Measurements from ENCODE around the gene SH3PXD2B.

Gene SH3PXD2B

DNA sequence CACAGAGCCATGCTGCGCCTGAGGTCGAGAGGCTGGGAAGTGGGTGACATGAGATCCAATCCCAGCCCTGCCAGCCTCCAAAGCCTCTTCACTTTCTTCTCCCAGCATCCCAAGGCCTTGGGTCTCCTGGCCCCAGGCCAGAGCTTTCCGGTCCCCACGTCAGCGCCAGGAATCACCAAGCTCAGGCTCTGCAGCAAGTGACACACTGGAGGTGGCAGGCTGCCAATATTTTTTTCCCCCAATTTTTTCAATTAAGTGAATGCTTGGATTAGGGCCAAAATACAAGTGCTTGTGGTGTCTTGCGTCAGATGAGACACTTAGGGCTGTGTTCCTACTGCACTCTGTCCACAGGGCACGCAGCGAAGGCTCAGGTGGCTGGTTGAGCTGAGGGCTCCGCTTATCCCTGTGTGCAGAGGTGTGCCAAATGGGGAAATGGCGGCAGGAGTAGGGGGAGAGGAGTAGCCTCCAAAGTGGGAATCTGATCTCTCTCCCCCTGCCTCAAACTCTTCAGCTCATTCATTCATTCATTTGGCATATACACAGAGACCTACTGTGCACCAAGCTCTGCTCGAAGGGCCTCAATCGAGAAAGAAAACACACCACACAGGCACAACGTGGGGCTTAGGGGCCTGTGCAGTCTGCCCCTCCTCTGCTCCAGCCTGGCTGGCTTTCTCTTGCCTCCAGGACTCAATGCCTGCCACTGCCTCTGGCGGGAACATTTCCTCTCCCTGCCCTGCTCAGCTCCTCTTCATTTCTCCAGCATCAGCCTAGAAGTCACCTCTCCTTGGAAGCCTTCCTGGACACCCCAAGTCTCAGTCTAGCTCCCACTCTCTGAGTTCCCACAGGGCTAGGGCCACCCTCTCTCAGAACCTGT is 16.6 kb downstream of the SH3PXD2B start:
- DNase-seq (ENCODE audit: extremely low read depth in 1 of 2, low read depth in 1 of 2) = no peak

DNA sequence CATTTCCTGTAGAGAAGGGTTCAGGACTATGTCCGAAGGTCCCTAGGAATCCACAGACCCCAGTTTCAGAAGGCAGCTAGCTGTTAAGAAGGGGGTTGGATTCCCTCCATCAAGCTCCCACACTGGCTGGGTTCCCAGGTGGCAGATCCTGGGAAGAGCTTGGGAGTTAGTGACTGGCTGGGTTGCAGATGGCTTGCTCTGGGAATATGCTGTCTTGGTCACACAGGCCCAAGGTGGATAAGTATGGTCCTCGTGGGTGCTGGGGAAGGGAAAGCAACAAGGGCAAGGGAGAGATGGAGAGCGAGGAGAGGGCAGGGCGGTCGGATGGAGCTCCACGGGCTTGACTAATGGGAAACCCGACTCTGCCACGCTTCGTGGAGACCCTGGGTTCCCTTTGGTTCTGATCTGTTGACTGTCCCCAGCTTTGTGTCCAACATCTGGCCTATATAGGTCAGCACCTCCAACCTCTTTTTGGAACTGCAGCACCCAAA is 17.4 kb downstream of the SH3PXD2B start:
- DNase-seq (ENCODE audit: extremely low read depth in 1 of 2, low read depth in 1 of 2) = no peak

DNA sequence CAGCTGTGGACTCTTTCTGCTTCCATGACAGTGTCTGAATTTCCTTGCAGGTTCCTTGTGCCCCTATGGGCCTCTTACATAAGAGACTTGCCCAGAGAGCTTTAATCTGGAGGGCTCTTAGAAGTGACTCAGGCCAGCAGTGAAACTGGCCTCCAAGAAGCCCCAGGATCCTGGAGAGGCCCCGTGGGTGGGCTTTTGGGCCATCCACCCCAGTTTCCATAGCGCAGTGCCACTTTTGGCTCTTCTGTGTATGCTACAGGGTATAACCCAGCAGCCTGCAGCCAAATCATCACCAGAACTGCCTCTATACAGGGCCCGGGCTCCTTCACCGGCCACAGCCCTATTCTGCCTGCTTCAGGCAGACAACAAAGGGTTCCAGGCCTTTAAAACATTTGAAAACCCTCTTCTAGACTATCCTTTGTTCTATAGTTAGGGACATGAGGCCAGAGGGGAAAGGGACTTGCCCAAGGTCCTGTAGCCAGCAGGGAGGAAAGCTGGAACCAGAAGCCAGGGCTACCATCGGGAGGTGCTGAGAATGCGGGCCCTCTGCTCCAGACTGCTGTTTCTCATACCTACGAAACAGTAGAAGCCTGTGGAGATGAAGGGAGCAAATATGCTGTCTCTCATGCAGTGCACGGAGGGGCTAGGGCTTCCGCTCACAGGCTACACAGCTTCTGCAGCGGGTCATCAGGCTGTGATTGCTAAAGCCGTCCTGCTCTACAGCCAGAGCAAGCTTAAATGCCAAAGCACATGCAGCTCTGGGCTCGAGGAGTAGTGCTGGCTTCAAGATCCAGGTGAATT is 18.0 kb downstream of the SH3PXD2B start:
- no peak for DNase-seq (ENCODE audit: extremely low read depth in 1 of 2, low read depth in 1 of 2)

DNA sequence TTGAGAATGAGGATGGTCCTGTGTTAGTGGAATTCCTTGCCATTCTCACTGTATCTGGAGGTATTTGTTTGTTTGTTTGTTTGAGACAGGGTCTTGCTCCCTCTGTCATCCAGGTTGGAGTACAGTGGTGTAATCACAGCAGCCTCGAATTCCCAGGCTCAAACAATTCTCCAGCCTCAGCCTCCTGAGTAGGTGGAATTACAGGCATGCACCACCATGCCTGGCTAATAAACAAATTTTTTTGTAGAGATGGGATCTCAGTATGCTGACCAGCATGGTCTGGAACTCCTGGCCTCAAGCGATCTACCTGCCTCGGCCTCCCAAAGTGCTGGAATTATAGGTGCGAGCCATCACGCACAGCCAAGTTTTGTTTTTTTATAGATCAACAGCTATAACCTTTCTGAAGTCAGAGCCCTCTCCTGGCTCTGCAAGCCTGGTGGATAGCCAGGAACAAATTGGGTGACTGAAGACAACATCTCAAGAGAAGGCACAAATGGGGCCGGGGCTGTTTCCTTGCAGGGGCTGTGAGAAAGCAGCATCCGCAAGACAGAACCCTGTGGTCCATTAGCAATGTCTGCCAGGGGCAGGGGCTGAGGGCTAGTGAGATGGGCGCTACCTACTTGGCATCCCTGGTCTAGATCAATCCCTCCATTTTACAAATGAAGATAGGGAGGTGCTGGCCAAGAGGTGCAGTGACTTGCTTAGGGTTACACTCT is 18.8 kb downstream of the SH3PXD2B start:
- no peak for DNase-seq (ENCODE audit: extremely low read depth in 1 of 2, low read depth in 1 of 2)

DNA sequence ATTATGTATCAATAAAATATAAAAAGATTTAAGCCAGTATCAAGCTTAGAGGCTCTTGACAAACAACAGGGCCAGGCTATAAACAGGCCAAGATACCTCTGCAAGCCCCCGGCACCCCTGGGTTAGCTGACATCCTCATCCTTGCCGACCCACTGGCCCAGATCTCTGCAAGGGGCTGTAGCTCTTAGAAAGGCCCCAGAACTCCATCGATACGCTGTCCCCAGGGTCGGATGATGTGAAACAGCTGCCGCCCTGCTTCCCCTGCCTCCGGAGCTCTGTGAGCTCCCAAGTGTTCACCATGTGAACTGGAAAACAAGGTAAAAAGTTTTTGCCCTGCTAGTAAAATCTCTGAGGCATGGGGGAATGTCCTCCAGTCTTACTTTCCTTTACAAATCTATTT is 20.1 kb downstream of the SH3PXD2B start:
- no peak for DNase-seq (ENCODE audit: extremely low read depth in 1 of 2, low read depth in 1 of 2)

DNA sequence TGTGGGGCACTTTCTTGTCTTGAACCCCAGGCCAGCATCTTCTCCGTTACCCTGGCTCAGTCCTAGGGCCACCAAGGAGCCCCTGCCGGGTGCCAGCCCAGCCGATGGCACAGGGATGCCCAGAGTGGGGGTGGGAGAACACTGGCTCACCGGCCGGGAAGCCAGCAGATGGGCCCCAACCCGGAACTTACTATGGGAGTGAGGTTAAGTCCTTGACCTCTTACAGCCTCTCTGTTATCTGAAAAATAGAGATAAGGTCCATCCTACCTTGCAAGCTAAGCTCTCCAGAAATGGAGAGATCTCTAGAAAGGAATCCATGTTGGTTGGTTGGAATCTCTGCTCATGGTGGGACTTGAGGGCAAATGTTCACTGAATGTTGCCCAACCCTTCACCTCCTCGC is 20.8 kb downstream of the SH3PXD2B start:
- no peak for DNase-seq (ENCODE audit: extremely low read depth in 1 of 2, low read depth in 1 of 2)

DNA sequence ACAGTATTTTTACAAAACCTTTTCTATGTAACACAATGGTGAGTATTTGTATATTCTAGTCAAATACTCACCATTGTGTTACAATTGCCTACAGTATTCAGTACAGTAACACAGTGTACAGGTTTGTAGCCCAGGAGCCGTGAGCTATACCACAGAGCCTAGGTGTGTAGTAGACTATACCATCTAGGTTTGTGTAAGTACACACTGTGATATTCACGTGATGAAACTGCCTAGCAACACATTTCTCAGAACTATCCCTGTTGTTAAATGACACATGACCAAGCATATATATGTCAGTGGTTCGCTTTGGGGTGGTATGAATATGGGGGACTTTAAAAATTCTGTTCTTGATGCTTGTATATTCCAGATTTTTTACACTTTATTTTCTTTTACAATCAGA is 21.3 kb downstream of the SH3PXD2B start:
- DNase-seq (ENCODE audit: extremely low read depth in 1 of 2, low read depth in 1 of 2) = no peak

DNA sequence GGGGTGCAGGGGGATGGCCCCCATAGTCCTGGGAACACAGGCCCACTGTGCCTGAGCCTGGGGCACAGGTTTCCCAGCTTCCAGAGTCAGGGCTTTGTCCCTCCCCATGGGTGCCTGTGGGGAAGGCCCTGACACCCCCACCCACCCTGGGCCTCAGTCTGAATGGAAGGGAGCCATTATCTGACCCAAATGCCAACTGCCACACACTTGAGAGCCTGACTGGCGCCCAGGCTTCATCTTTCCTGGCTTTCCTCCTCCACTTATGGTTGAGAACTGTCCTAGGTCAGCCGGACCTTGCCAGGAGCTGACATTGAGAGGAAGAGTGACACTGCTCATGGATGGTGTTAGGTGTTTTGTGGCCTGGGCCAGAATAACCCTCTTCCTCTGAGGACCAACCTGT is 24.0 kb downstream of the SH3PXD2B start:
- no peak for DNase-seq (ENCODE audit: extremely low read depth in 1 of 2, low read depth in 1 of 2)

DNA sequence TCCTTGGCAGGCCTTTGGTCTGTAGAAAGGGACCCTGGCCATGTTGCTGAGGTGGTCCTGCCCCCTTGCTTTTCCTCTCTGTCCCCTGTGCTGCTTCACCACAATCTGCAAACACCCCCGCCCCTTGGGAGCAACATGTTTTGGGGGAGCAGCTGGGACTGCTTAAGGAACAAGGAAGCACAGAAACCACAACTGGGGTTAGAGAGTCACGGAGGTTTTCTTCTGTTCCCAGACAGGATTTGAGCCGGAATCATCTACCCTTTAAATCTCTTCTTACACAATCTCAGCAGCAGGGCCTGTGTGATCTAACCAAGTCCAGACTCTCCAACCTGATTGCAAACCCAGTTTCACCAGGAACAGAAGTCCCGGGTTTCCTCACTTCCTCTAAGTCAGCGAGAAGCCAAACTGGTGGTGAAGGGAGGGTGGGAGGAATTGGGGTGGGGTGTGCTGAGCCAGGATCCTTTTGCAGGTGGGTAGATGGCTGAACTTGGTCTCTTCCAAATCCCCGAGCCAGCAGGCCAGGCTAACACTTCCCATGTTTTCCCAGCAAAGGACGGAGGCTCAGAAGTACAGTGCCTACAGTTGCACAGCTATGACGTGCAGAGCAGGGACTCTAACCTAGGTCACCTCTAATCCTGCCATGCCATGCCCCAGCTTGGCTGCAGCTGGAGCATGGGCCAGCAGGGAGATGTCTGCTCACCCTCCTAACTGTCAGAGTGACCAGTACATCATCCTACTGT is 25.0 kb downstream of the SH3PXD2B start:
- no peak for DNase-seq (ENCODE audit: extremely low read depth in 1 of 2, low read depth in 1 of 2)

DNA sequence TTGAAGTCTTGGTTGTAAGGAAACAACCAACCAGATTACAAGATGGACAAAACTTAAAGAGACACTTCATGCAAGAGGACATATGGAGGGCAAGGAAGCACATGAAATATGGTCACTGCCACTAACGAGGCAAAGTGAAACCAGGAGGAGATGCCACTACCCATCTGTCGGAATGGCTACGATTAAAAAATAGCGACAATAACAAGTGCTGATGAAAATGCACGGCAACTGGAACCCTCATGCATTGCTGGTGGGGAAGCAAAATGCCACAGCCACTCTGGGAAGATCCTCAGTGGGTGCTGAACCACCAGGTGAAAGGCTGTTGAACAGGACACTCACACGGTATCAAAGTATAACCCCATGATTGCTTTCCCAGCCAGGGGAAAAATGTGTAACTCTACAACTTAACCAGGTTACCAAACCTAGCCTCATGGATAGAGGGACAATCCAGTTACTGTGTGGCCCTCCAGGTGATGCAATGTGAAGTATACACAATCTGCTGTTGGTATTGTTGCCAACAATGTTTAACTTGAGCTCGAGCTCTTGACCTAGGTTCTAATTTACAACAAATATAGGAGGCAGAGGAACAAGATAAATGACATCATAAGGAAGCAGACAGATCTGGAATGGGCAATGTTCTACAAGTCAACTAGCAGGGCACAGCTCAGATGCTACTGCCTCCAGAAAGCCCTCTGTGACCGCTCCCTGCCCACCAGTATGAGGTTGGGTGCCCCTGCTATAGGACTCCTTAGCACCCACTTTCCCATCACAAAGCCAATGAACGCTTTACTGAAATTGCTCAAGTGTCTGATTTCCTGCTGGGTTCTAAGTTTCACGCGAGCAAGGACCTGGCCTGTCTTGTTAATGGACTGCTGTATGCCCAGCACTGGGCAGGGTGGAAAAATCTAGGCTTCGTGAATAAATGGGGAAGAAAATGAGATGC is 25.8 kb downstream of the SH3PXD2B start:
- no peak for DNase-seq (ENCODE audit: extremely low read depth in 1 of 2, low read depth in 1 of 2)

DNA sequence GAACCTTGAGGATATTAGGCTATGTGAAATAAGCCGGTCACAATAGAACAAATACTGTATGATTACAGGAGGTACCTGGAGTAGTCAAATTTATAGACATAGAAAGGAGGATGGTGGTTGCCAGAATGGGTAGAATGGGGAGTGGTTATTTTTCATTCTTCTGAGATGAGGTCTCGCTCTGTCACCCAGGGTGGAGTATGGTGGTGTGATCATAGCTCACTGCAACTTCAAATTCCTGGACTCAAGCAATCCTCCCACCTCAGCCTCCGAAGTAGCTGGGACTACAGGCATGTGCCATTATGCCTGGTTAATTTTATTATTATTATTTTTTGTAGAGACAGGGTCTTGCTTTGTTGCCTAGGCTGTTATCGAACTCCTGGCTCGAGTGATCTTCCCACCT is 27.1 kb downstream of the SH3PXD2B start:
- DNase-seq (ENCODE audit: extremely low read depth in 1 of 2, low read depth in 1 of 2) = no peak

DNA sequence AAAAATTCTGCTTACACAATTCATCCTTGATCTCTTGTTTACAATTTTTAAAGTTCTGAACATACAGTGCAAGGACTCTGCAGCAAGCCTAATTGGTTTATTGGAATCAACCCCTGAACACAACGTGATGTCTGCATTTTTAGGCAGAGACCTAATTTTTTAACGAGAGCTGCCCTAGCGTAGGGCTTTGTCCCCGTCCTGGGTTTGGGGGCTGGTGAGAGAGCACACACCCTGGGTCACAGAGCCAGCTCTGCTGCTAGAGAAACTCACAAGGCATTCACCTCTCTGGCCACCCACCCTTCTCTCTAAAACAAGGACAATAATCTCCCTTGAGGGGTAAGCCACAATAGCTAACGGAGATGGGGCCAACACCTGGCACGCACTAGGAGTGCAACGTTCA is 28.2 kb downstream of the SH3PXD2B start:
- DNase-seq (ENCODE audit: extremely low read depth in 1 of 2, low read depth in 1 of 2) = no peak

DNA sequence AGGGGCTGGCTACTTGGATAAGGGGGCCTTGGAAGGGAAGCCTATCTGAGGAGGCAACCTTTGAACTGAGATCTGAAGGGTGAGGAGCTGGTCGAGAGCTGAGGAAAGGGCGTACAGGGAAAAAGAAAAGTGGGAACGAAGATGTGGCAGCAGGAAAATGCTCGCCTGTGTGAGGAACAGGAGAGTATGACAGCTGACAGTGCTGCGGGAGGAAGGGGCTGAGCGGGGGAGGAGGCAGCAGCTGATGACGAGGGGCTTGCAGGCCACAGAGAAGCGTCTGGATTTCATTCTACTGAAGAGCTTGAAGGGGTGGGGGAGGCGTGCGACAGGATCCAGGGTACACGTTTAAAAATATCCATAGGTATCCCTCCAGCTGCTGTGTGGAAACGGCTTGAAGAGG is 28.9 kb downstream of the SH3PXD2B start:
- DNase-seq (ENCODE audit: extremely low read depth in 1 of 2, low read depth in 1 of 2) = no peak

DNA sequence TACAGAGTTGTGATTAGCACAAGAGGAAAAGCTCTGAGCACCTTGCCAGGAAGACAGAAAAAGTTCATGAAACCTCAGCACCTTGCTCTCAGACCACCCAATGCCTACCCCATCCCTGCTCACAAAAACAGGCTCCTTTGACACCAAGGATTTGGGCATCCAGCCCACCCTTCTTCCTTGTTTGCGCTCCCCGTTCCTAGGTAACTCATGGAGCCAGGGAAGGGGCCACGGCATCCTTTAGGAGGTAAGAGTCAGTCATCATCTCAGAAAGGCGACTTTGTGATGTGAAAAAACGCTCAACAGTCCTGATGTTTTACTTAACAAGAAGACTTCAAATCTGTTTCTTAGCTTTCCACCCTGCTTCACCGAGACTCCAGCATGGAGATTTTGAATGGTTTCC is 29.5 kb downstream of the SH3PXD2B start:
- DNase-seq (ENCODE audit: extremely low read depth in 1 of 2, low read depth in 1 of 2) = no peak

DNA sequence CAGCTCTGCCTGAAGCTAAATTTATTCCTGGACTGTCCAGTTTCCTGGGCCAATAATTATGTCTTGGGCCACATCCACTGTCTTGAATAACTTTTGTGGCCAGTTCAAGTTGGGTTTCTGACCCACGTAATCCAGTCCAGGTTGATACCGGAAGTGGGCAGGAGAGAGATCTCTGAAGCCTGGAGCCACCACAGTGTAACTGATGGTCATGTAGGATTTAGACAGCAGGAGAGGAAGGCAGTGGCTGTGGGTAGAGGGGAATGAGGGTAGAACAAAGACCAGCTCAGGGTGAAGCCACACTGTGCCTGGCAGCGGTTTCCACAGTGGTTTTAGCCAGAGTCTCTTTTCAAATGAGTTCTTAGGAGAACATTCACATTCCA is 30.2 kb downstream of the SH3PXD2B start:
- DNase-seq (ENCODE audit: extremely low read depth in 1 of 2, low read depth in 1 of 2) = no peak

DNA sequence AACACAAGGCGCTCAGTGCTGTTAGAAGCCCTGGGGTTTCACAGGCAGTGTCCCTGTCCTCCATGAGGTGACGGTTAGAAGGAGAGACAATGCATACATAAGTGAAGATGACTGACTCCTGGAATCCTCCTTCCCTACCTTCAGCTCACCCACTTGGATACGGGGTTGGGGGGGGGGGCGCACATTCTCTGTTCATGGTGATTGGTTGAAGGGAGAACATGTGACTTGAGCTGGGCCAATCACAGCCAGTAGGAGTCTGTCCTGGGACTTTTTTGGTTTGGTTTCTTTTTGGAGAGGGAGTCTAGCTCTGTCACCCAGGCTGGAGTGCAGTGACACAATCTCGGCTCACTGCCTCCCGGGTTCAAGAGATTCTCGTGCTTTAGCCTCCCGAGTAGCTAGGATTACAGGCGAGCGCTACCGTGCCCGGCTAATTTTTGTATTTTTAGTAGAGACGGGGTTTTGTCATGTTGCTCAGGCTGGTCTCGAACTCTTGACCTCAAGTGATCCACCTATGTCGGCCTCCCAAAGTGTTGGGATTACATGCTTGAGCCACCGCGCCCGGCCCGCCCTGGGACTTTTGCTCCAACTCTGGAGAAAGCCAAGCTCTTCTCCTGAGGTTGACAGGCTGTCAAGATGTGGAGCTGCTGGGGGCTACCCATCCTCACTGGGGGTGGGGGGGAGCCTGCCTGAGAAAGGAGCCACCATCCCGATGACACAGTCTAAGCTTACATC is 30.8 kb downstream of the SH3PXD2B start:
- no peak for DNase-seq (ENCODE audit: extremely low read depth in 1 of 2, low read depth in 1 of 2)

DNA sequence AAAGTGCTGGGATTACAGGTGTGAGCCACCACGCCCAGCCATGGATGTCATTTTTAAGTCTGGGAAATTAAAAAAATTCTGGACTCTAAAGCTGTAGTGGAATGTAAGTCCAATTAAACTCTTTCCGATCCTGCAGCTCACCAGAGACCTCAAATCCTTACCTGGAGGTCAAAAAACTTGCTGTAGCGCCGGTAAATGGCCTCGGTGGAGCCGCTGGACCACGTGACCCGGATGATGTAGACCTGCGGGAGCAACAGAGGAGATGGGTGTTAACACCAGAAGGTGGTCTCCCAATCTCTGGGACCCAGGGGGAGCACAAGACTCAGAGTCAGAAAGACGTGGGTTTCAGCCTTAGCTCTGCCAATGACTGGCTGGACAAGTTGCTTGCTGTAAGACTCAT is 32.1 kb downstream of the SH3PXD2B start:
- DNase-seq (ENCODE audit: extremely low read depth in 1 of 2, low read depth in 1 of 2) = no peak

DNA sequence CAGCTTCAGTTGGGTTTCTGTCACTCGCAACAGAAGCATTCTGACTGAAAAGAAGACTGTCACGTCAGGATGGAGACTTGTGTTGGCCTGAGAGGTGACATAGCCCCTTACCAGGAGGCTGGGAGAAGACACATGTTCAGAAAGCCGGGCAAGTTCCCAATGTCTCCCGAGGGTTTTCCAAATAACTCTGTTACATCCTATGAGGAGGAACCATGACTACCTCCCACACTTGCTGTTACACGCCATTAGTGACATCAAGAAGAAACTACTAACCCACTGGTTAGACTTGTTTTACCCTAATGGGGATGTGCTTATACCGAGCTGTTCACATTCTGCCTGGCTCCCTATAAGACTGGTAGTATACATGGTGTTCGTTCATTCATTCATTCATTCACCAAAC is 33.3 kb downstream of the SH3PXD2B start:
- DNase-seq (ENCODE audit: extremely low read depth in 1 of 2, low read depth in 1 of 2) = no peak

All from activated CD8-positive, alpha-beta memory T cell treated with anti-CD3 and anti-CD28 coated beads for 1 hour (primary cell).